GM13976 (cell line): Measurements from ENCODE around the gene NUP210.
A peak's percentile ranks its signal among the peaks of the same experiment; 100 is the strongest.

Experiments used
- DNase-seq: peaks from one replicate; pipeline ENCODE4 v3.0.0; 2012; ENCODE audit warnings: low spot score
- in situ Hi-C: fragments of 300-500 bp; cut with MboI; formaldehyde crosslinking; loops from one replicate; pipeline ENCODE4 v1.12.0; 2022; ENCODE audit warnings: low sequenced_read_pairs, mixed read lengths, inconsistent platforms; ENCODE audit not compliant: unreplicated experiment
- TF ChIP-seq, protein P1 (sequence below): IDR thresholded peaks from 2 replicates; pipeline ENCODE4 v1.5.1; 2012; ENCODE audit warnings: borderline replicate concordance, mild to moderate bottlenecking; ENCODE audit not compliant: insufficient read depth; ENCODE audit errors: extremely low read depth, missing control alignments, control extremely low read depth

Gene NUP210

DNA sequence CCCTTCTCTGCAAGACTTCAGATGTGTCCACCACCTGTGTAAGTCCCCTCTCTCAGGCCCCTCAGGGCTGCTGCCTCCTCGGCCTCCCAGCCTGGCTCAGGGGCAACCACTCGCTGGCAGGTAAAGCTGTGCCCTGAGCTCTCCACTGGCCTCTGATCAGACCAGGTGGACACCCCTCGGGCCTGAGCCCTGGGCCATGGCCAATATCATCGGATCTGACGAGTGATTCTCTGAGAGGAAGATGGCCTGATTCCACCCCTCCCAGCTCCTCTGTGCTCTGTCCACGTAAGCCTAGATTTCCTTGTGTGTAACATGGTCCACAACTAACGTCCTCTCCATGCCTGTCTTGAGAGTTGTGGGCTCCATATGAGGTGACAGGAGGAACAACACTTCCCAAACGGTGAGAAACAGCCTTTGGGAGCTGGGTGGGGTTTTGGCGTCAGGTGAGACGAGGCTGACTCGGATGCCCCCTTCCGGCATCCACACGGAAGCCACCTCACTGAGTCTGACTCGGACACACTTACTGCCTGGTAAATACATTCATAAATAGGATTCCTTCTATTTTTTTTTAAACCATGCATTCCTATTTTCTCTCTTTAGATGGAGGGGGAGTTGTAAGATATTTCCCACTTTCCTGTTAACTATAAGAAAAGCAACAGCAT is 86.8 kb downstream of the NUP210 start:
- in situ Hi-C loops: no loop called here
- DNase-seq: no peak
- TF ChIP-seq, protein P1, sequence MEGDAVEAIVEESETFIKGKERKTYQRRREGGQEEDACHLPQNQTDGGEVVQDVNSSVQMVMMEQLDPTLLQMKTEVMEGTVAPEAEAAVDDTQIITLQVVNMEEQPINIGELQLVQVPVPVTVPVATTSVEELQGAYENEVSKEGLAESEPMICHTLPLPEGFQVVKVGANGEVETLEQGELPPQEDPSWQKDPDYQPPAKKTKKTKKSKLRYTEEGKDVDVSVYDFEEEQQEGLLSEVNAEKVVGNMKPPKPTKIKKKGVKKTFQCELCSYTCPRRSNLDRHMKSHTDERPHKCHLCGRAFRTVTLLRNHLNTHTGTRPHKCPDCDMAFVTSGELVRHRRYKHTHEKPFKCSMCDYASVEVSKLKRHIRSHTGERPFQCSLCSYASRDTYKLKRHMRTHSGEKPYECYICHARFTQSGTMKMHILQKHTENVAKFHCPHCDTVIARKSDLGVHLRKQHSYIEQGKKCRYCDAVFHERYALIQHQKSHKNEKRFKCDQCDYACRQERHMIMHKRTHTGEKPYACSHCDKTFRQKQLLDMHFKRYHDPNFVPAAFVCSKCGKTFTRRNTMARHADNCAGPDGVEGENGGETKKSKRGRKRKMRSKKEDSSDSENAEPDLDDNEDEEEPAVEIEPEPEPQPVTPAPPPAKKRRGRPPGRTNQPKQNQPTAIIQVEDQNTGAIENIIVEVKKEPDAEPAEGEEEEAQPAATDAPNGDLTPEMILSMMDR: no peak

DNA sequence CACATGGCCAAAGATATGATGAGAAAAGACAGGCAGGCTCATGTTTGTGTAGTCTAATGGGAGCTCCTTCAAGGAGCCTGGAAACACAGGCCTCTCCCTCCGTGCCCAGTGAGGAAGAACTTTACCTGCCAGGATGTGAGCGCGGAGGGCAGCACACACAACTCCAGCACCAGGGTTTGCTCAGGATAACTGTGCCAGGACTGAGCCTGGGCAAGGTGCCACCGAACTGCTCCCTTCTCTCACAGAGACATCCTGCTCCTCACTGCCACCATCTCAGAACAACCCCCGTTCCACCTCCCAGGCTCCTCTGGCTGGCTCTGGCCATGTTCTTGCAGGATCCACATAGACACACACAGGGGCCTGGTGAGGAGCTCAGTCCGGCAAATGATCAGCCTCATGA is 87.4 kb downstream of the NUP210 start:
- no peak for DNase-seq
- TF ChIP-seq, protein P1: no peak
- in situ Hi-C loops: no loop called here

DNA sequence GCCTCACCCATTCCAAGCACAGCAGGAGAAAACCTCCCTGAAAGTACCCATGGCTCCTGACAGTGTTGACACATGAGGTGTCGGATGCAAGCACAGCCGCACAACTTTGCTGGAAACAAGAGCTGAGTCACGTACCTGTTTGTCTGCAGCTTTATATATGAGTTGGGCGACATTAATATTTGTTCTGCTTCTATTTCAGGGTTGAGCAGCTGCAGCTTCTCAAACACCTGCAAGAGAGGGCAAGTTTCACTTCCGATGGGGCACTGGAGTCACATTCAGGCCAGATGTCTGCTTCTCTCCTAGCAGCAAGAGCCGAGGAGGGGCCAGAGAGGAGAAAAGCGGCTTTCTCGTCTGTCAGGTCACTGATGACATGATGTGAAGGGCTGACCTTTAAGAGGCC is 88.0 kb downstream of the NUP210 start:
- in situ Hi-C loops: no loop called here
- TF ChIP-seq, protein P1: no peak
- peak; percentile 75 for DNase-seq

DNA sequence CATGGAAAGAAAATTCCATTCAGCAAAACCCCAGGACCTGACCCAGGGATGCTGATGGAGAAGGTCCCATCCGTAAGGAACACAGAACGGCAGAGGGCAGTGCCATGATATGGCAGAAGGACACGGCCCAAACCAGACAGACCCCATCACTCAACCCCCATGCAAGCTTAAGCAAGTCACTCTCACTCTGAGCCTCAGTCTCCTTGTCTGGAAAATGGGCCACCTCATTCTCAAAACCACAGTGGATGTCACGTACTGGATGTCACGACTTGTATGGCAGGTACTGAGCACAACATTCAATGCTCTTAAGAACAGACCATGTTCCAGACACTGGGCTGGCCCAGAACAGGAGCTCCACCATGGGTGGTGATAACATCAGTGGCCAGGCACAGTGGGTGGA is 90.4 kb downstream of the NUP210 start:
- DNase-seq: no peak
- in situ Hi-C loops: no loop called here
- TF ChIP-seq, protein P1: no peak

DNA sequence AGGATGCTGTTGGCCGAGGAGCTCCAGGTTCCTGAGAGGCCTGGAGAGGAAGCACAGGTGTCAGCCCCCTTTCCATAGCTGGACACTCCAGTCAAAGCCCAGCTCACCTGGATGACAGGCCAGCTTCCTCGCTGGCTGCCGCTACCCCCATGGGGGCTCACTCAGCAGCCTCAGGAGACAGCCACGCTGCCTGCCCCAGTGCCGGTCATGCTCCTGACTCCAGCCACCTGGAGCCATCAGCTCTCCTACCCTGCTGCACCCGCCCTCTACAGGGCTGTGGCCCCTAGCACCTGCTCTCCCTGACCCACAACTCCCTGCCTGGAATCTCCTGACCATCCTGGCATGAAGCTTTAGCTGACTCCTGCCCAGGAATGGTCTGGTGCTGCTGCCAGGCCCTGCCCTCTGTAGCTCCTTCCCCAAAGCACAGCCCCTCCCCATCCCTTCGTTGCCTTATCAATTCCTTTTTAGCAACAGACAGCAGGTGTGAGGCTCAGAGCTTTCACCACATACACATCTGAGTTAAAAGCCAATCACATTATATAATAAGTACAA is 94.2 kb downstream of the NUP210 start:
- TF ChIP-seq, protein P1: no peak
- in situ Hi-C loops: no loop called here
- no peak for DNase-seq

DNA sequence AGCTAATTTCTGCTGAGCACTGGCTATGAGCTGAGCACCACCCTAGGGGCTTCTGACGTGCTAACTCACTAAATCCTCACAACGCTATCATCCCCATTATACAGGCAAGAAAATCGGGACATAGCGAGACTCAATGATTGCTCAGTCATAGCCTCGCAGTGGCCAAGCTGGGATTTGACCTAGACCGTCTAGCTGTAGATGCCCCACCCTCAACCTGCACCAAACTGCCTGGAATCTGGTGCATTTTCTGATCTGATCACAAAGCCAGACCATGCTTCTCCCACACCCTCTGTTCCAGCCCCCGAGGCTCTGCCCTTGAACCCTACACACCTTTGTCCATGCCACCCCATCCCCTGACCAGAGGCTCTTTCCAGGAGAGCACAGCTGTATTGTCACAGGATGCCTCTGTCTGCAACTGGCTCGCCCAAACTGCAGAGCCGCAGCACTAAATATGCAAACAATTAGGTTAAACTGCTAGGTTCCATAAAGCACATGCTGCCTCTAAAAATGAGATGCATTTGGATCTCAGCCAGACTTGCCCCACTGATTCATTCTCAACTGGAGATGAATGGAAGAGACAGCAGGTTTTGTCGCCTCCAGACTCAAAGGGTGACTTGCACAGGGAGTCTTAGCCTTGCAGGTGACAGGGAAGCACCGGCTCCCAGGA is 95.2 kb downstream of the NUP210 start:
- TF ChIP-seq, protein P1: no peak
- in situ Hi-C loops: no loop called here
- DNase-seq: no peak
